NCI-H526 treated with DMSO at 0.1 percent for 48 hours (cell line): Measurements from ENCODE around the gene TRDMT1.

Source experiments
- DNase-seq: peaks from one replicate; lab custom pipeline; 2025; lab: John Stamatoyannopoulos, UW

The TRDMT1 gene

DNA sequence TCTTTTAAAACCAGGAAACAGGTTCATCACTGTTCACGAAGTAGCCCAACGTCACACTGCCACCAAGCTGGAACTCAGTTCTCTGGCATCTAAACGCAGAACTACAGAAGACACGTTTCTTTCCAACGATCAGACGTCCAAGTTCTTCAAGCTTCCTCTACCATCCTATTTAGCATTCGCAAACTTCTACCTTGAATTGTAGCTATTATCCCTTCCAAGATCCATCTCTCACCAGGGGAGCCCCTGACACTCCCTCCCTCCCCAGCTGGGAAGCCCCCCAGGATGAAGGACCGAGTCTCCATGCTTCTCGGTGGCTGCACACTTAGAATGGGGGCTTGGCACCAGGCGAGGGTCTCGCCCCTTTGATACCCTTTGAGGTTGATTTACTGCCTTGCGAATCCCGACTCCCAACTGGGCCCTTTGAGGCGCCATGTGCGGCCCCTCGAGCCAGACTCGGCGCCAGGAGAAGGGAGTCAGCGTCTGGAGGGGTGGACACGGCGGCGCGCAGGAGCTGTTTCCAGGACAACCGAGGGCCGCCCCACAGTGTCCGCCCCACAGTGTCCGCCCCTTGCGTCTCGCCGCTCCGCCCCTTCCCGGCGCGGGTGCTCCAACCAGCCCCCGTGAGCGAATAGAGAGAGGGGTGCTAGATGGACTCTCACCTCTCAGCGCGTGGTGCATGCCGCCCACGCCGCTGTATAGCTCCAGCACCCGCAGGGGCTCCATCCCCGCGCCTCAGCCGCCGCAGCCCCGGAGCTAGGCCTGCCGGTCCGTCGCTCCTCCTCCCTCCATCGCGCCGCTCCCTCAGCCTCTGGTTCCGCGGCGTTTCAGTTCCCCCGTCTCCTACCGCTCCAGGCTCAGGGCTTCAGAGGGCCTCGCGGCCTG is at the start of gene TRDMT1:
TSS of gene TRDMT1 (minus strand) at position 761 of the 882 bp plus-strand sequence. CDS start at position 723, 38 bp downstream.
- DNase-seq: peak; percentile 71

GRCh38 chr10:17250736-17251135 is 49.3 kb upstream of the TRDMT1 start:
- no peak for DNase-seq

DNA sequence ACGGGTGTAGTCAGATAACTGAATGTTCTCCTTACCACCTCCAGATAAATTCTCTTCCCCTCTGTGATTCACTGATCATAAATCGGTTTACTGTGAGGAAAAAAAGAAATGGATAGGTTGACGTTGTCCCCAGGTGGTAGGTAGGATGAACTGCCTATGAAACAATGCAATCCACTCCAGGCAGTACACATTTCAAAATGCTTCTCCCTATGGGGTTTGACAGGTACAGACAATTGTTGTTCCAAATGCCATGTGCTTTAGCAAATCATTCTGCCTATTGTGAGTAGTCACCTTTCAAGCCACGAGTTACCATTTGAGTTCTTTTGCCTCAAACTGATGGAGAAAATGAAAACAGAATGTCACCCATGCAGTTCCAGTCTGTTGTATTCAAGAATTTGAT is 48.3 kb upstream of the TRDMT1 start:
- no peak for DNase-seq

GRCh38 chr10:17248964-17249363 is 47.5 kb upstream of the TRDMT1 start:
- no peak for DNase-seq

- DNase-seq: no peak
These were observed 45.7 kb upstream of the TRDMT1 start for GRCh38 chr10:17247210-17247609.

DNA sequence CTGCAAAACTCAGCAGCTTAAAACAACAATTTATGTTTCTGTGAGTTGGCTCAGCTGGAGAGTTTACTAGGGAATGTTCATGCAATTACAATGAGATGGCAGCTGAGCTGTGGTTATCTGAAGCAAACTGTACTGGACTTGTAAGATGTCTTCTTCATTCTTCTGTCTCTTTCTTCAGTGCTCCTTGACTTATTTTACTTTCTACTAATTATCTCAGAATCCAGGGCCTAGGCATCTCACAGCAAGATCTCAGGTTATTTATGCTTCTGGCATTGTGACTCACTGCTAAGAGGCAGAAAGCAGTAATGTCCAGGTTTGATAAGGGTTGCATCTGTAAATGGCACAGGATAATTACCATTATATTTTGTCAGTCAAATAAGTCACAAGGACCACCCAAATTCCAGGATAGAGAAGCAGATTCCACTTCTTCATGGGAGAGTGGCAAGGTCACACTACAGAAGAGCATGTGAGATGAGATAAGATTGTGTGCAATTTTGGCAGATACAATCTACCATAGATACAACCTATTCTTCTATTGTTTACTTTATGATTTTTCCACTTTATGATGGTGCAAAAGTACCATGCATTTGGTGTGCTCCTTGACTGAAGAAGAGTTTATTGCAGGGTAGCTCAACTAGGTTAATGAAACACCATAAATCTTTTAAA is 43.4 kb upstream of the TRDMT1 start:
- no peak for DNase-seq

- no peak for DNase-seq
These were observed 40.3 kb upstream of the TRDMT1 start for GRCh38 chr10:17241611-17242333.

- DNase-seq: no peak
These were observed 39.1 kb upstream of the TRDMT1 start for GRCh38 chr10:17240616-17241015.

GRCh38 chr10:17240096-17240495 is 38.6 kb upstream of the TRDMT1 start:
- DNase-seq: no peak

- no peak for DNase-seq
These were observed 38.0 kb upstream of the TRDMT1 start for GRCh38 chr10:17239345-17240085.

DNA sequence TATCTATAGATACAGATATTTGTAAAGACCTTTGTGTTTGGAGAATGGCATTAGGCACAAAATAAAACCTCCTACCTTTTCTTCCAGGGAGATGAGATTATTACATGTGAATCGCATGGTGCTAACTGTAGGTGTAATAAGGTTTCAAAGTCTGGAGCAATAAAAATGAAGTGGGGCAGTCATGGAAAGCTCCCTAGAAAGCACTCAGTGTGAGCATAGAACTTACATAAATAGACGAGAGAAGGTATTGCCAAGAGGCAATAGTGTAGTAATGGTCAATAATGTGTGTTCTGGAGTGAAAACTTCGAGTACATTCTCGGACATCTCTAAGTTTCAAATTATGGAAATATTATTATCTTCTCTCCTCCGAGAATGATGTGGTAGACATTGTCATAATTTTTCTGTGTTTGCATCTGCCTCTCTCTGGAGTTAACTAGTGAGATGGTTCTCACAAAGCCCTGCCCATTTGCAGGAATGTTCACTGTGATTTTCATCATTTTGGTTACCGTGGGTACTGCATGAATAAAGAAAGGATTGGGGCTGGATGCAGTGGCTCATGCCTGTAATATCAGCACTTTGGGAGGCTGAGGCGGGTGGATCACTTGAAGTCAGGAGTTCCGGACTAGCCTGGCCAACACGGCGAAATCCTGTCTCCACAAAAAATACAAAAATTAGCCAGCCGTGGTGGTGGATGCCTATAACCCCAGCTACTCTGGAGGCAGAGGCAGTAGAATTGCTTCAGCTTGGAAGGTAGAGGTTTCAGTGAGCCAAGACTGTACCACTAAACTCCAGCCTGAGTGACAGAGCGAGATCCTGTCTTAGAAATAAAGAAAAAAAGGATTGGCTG is 37.2 kb upstream of the TRDMT1 start:
- DNase-seq: no peak

- no peak for DNase-seq
These were observed 36.5 kb upstream of the TRDMT1 start for GRCh38 chr10:17237915-17238444.

- no peak for DNase-seq
These were observed 35.7 kb upstream of the TRDMT1 start for GRCh38 chr10:17237149-17237527.

- no peak for DNase-seq
These were observed 35.1 kb upstream of the TRDMT1 start for GRCh38 chr10:17236468-17237148.

- DNase-seq: no peak
These were observed 33.7 kb upstream of the TRDMT1 start for GRCh38 chr10:17235136-17235535.

- no peak for DNase-seq
These were observed 33.0 kb upstream of the TRDMT1 start for GRCh38 chr10:17234431-17234945.

DNA sequence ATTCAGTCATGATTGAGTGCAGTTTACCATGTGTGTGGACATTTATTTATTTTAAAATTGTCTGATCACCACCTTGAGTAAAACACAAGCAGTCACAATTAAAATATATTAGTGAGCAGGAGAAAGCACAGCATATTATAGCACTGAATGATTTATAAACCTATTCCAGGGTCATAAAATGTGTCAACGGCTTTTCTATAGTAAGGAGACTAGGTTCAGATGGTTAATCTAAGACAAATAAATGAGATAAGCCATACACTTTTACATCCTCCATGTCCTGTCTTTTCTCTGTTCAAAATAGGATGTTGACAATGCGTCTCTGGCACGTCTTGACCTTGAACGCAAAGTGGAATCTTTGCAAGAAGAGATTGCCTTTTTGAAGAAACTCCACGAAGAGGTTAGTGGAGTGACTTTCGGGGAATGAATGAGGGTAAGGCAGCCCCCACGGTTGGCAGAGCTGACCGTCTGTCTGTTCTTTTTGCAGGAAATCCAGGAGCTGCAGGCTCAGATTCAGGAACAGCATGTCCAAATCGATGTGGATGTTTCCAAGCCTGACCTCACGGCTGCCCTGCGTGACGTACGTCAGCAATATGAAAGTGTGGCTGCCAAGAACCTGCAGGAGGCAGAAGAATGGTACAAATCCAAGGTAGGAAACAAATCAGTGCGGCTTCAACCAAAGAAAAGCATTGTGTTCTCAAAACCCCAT is 32.0 kb upstream of the TRDMT1 start:
- DNase-seq: no peak

GRCh38 chr10:17232276-17232960 is 30.9 kb upstream of the TRDMT1 start:
- DNase-seq: no peak

DNA sequence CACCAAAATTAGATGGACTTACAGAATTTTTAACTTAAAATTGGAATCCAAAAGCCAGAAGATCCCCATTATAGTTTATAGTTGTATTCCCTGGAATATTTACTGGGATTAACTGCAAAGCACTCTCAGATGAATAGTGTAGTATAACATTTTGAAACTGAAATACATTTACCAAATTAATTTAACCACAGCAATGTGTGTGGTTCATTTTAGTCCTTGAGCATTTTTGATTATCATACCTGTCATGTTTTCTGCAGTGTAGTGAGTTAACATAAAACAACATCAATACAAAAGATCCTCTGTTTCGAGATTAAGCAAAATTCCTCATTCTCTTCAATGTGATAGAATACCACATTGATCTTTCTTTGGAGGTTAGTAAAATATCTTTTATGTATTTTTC is 30.3 kb upstream of the TRDMT1 start:
- no peak for DNase-seq
